ENCODE measurements around the gene NAPB.

- no peak for TF ChIP-seq POLR2AphosphoS5 (IDR thresholded peaks at IDR 0.05; ENCODE audit: borderline replicate concordance, low read depth, low read length)
- TF ChIP-seq EZH2 (IDR thresholded peaks at IDR 0.05), result no peak
Observed at GRCh38 chr20:23374441-23374840, 46.8 kb downstream of the NAPB start.

Measured in SK-N-MC (cell line).